Peyer's patch (tissue), 4 donors: ENCODE measurements around the gene ERC2.

Experiments used
- POLR2A ChIP-seq, 2 donors: fragments of 450-650 bp; IDR thresholded peaks; one replicate each; pipeline ENCODE4 v1.5.1; 2017; ENCODE audit warnings: antibody characterized with exemption in 2 of 2, mild to moderate bottlenecking in 2 of 2, moderate library complexity in 2 of 2
- TF ChIP-seq, protein P1 (sequence below), 6 experiments: fragments of 450-650 bp in 4 of 6; fragments of 200-600 bp in 2 of 6; sonication (generic) in 1 of 6; IDR thresholded peaks; one replicate each; pipeline ENCODE4 v1.5.1; 2017 to 2019; ENCODE audit warnings: antibody characterized with exemption in 6 of 6, mild to moderate bottlenecking in 3 of 6, moderate library complexity in 1 of 6

- TF ChIP-seq, protein P1, sequence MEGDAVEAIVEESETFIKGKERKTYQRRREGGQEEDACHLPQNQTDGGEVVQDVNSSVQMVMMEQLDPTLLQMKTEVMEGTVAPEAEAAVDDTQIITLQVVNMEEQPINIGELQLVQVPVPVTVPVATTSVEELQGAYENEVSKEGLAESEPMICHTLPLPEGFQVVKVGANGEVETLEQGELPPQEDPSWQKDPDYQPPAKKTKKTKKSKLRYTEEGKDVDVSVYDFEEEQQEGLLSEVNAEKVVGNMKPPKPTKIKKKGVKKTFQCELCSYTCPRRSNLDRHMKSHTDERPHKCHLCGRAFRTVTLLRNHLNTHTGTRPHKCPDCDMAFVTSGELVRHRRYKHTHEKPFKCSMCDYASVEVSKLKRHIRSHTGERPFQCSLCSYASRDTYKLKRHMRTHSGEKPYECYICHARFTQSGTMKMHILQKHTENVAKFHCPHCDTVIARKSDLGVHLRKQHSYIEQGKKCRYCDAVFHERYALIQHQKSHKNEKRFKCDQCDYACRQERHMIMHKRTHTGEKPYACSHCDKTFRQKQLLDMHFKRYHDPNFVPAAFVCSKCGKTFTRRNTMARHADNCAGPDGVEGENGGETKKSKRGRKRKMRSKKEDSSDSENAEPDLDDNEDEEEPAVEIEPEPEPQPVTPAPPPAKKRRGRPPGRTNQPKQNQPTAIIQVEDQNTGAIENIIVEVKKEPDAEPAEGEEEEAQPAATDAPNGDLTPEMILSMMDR (IDR thresholded peaks at IDR 0.05), result no peak
- TF ChIP-seq POLR2A (IDR thresholded peaks at IDR 0.05), result no peak
Observed at GRCh38 chr3:56173601-56174000, 294.7 kb downstream of the ERC2 start.
